Measurements from ENCODE around the gene CENPO. TPM values are rescaled to one million over a fixed set of nuclear protein-coding genes. Genes with fewer than 3 reads are reported as not detected.

The CENPO gene
- total and polyA plus RNA-seq, 2 of the 4 experiments (the other 2 are of a cell fraction) = 20.1 to 27.2 TPM

DNA sequence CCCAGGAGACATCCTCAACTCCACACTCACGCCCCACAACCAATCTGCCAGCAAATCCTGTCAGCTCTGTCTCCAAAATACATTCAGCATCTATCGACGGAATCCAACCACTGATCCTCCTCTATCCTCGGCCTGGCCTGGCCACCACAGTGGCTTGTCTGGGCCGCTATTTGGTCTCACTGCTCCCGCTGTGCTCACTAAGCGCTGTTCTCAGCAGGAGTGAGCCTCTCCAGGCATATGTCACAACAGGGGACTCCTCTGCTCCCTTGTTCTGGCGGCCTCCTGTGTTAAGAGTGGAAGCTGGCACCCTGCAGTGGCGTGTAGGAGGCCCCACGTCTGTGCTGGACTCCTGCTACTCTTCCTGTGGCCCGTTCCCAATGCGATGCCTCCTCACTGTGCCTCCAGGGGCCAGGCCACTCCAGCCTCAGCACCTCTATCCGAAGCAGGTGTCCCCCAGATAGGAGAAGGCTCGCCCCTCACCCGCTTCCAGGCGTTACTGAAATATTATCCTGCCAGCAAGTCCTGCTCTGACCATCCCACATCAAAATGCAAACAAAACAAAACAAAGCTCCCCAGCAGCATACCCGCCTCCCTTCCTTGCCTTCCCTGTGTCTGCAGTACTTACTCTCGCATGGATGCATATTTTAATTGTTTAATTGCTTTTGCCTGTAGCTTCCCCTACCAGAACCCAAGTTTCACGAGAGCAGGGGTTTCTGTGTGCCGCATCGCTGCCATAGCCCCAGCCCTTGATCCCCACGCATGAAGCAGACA lies 39.9 kb downstream of the CENPO start:
- BruUV-seq (replicated peaks) = no TSS peak
- in situ Hi-C loops (cut with MboI; ENCODE audit: low sequenced_read_pairs) (no loop called here), dilution Hi-C loops (cut with HindIII; ENCODE audit: low sequenced_read_pairs, unreplicated experiment) (no loop called here), intact Hi-C loops (cut with micrococcal nuclease) (loop anchor here (10.0 kb wide), 2 partner anchors 292 to 362 kb away; no protein-coding TSS in a partner anchor)
- Histone ChIP-seq H3K23ac (ENCODE audit: low read depth, low read length) (no peak overlapping the region), H2AFZ (replicated peaks; ENCODE audit: low read length, poor library complexity) (no peak overlapping the region), H2BK120ac (ENCODE audit: low read depth, low read length) (no peak overlapping the region), H2BK15ac (ENCODE audit: low read depth, low read length) (no peak overlapping the region), H3K36me3 (ENCODE audit: control insufficient read depth, insufficient read depth, low read length) (peaks cover 28% of the 10 kb centered on the region), H3K9me3 (ENCODE audit: control insufficient read depth, insufficient read depth, low read length) (no peaks in the 10 kb centered on the region), H3K4me2 (ENCODE audit: low read depth, low read length) (no peak overlapping the region), H3K9ac (ENCODE audit: low read depth, low read length) (no peak overlapping the region), H3K4me1 (ENCODE audit: control insufficient read depth, insufficient read depth, low read length) (no peaks in the 10 kb centered on the region), H3K4me3 (ENCODE audit: insufficient read depth, low read depth, low read length) (no peak overlapping the region), H4K91ac (ENCODE audit: insufficient read depth, low read depth, low read length) (no peak overlapping the region), H3K14ac (replicated peaks; ENCODE audit: low read depth, low read length) (no peak overlapping the region), H3K9me1 (ENCODE audit: insufficient read depth, low read length) (0 out of 2 replicates have a peak, but pooled peaks cover 3% of the 10 kb centered on the region), H3K27ac (ENCODE audit: insufficient read depth, low read length) (no peak overlapping the region), H3K79me1 (ENCODE audit: low read depth in 1 of 2, low read length in 2 of 2) (no peaks in the 10 kb centered on the region), H2AK5ac (ENCODE audit: low read depth, low read length) (no peak overlapping the region), H3K18ac (ENCODE audit: low read depth, low read length) (no peak overlapping the region), H4K8ac (ENCODE audit: low read depth in 2 of 2, low read length in 2 of 2) (no peak overlapping the region), H4K5ac (ENCODE audit: low read depth, low read length) (no peak overlapping the region), H2BK5ac (ENCODE audit: low read depth, low read length, poor library complexity, severe bottlenecking) (no peak overlapping the region), H2AK9ac (replicated peaks; ENCODE audit: low read depth, low read length, poor library complexity) (peak overlapping the region; percentile 44), H4K20me1 (ENCODE audit: insufficient read depth, low read length) (no peaks in the 10 kb centered on the region), H3K4ac (ENCODE audit: low read depth, low read length) (no peak overlapping the region), H3K27me3 (ENCODE audit: control insufficient read depth, insufficient read depth, low read length) (no peaks in the 10 kb centered on the region), H3K56ac (ENCODE audit: extremely low read depth, insufficient read depth, low read length) (no peak overlapping the region), H2BK20ac (ENCODE audit: low read depth, low read length) (no peak overlapping the region)
- ChIA-PET POLR2A (ENCODE audit: unreplicated experiment) (interaction anchor here (0.6 kb wide), 1 partner anchor 449 kb away, joined by 3 read pairs; no protein-coding TSS in a partner anchor), CTCF (interaction anchor here (0.6 kb wide), 1 partner anchor 94 kb away, joined by 3 read pairs; no protein-coding TSS in a partner anchor)
- no peak for DNase-seq
- peak; percentile 40 for ATAC-seq (ENCODE audit: low read depth)
- WGBS, 2 experiments (ENCODE audit: extremely low coverage in 2 of 2, insufficient read length in 1 of 2) = 75% methylated on average over 8 of the region's 22 CpGs; no CpG with 5 or more reads in 1 of the 2 experiments
- no peak for TF ChIP-seq MAFK (IDR thresholded peaks at IDR 0.05; ENCODE audit: low read depth, low read length)
- TF ChIP-seq FOS (IDR thresholded peaks at IDR 0.05; ENCODE audit: low read depth, low read length) = no peak
- no peak for TF ChIP-seq RCOR1 (IDR thresholded peaks at IDR 0.05; ENCODE audit: insufficient replicate concordance, low read length)
- TF ChIP-seq MXI1 (IDR thresholded peaks at IDR 0.05; ENCODE audit: borderline replicate concordance, low read depth, low read length) = no peak
- no peak for TF ChIP-seq CHD1 (IDR thresholded peaks at IDR 0.05; ENCODE audit: low read depth, low read length)
- TF ChIP-seq RAD21 (IDR thresholded peaks at IDR 0.05; ENCODE audit: low read length) = no peak
- TF ChIP-seq MAZ (IDR thresholded peaks at IDR 0.05; ENCODE audit: borderline replicate concordance, low read depth, low read length) = no peak
- no peak for TF ChIP-seq POLR2A (IDR thresholded peaks at IDR 0.05; ENCODE audit: low read depth, low read length)
- TF ChIP-seq CEBPB (IDR thresholded peaks at IDR 0.05; ENCODE audit: low read depth, low read length) = no peak
- TF ChIP-seq, protein P1, sequence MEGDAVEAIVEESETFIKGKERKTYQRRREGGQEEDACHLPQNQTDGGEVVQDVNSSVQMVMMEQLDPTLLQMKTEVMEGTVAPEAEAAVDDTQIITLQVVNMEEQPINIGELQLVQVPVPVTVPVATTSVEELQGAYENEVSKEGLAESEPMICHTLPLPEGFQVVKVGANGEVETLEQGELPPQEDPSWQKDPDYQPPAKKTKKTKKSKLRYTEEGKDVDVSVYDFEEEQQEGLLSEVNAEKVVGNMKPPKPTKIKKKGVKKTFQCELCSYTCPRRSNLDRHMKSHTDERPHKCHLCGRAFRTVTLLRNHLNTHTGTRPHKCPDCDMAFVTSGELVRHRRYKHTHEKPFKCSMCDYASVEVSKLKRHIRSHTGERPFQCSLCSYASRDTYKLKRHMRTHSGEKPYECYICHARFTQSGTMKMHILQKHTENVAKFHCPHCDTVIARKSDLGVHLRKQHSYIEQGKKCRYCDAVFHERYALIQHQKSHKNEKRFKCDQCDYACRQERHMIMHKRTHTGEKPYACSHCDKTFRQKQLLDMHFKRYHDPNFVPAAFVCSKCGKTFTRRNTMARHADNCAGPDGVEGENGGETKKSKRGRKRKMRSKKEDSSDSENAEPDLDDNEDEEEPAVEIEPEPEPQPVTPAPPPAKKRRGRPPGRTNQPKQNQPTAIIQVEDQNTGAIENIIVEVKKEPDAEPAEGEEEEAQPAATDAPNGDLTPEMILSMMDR (conservative IDR thresholded peaks at IDR 0.05; ENCODE audit: low read depth, low read length) = no peak
- no peak for TF ChIP-seq BHLHE40 (IDR thresholded peaks at IDR 0.05; ENCODE audit: low read depth, low read length)
- TF ChIP-seq NFE2L2 (IDR thresholded peaks at IDR 0.05; ENCODE audit: low read depth, low read length) = no peak
- TF ChIP-seq, protein P2, sequence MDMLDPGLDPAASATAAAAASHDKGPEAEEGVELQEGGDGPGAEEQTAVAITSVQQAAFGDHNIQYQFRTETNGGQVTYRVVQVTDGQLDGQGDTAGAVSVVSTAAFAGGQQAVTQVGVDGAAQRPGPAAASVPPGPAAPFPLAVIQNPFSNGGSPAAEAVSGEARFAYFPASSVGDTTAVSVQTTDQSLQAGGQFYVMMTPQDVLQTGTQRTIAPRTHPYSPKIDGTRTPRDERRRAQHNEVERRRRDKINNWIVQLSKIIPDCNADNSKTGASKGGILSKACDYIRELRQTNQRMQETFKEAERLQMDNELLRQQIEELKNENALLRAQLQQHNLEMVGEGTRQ (IDR thresholded peaks at IDR 0.05; ENCODE audit: low read depth, low read length) = no peak
- no peak for TF ChIP-seq RFX5 (IDR thresholded peaks at IDR 0.05; ENCODE audit: low read depth, low read length)
- TF ChIP-seq, protein P3, sequence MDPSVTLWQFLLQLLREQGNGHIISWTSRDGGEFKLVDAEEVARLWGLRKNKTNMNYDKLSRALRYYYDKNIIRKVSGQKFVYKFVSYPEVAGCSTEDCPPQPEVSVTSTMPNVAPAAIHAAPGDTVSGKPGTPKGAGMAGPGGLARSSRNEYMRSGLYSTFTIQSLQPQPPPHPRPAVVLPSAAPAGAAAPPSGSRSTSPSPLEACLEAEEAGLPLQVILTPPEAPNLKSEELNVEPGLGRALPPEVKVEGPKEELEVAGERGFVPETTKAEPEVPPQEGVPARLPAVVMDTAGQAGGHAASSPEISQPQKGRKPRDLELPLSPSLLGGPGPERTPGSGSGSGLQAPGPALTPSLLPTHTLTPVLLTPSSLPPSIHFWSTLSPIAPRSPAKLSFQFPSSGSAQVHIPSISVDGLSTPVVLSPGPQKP (IDR thresholded peaks at IDR 0.05; ENCODE audit: borderline replicate concordance, low read depth, low read length) = no peak
